ENCODE results near the gene SV2B.

The SV2B gene

DNA sequence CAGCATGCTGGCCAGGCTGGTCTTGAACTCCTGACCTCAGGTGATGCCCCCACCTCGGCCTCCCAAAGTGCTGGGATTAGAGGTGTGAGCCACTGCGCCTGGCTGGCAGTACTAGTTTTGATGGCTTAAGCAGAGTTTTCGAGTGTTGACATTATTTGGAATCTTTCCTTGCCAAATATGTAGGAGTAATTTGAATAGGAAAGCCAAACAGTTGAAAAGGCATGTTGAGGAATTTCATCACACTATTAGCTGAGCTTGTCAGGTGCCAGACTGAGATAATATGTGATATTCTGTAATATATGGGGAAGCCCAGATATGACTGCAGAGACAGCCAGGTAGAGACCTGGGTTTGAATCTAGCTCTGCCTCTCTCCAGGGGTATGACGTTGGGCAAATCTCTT lies 109.3 kb downstream of the SV2B start:
- TF ChIP-seq POLR2AphosphoS5 (IDR thresholded peaks at IDR 0.05; ENCODE audit: low read depth) = no peak
- TF ChIP-seq, protein P1, sequence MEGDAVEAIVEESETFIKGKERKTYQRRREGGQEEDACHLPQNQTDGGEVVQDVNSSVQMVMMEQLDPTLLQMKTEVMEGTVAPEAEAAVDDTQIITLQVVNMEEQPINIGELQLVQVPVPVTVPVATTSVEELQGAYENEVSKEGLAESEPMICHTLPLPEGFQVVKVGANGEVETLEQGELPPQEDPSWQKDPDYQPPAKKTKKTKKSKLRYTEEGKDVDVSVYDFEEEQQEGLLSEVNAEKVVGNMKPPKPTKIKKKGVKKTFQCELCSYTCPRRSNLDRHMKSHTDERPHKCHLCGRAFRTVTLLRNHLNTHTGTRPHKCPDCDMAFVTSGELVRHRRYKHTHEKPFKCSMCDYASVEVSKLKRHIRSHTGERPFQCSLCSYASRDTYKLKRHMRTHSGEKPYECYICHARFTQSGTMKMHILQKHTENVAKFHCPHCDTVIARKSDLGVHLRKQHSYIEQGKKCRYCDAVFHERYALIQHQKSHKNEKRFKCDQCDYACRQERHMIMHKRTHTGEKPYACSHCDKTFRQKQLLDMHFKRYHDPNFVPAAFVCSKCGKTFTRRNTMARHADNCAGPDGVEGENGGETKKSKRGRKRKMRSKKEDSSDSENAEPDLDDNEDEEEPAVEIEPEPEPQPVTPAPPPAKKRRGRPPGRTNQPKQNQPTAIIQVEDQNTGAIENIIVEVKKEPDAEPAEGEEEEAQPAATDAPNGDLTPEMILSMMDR (IDR thresholded peaks at IDR 0.05; ENCODE audit: insufficient read depth, low read length) = no peak
- TF ChIP-seq, protein P2, sequence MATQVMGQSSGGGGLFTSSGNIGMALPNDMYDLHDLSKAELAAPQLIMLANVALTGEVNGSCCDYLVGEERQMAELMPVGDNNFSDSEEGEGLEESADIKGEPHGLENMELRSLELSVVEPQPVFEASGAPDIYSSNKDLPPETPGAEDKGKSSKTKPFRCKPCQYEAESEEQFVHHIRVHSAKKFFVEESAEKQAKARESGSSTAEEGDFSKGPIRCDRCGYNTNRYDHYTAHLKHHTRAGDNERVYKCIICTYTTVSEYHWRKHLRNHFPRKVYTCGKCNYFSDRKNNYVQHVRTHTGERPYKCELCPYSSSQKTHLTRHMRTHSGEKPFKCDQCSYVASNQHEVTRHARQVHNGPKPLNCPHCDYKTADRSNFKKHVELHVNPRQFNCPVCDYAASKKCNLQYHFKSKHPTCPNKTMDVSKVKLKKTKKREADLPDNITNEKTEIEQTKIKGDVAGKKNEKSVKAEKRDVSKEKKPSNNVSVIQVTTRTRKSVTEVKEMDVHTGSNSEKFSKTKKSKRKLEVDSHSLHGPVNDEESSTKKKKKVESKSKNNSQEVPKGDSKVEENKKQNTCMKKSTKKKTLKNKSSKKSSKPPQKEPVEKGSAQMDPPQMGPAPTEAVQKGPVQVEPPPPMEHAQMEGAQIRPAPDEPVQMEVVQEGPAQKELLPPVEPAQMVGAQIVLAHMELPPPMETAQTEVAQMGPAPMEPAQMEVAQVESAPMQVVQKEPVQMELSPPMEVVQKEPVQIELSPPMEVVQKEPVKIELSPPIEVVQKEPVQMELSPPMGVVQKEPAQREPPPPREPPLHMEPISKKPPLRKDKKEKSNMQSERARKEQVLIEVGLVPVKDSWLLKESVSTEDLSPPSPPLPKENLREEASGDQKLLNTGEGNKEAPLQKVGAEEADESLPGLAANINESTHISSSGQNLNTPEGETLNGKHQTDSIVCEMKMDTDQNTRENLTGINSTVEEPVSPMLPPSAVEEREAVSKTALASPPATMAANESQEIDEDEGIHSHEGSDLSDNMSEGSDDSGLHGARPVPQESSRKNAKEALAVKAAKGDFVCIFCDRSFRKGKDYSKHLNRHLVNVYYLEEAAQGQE (IDR thresholded peaks at IDR 0.05; ENCODE audit: insufficient replicate concordance, low read depth) = no peak
- no peak for TF ChIP-seq SPI1 (IDR thresholded peaks at IDR 0.05; ENCODE audit: borderline replicate concordance, low read depth)
- no peak for TF ChIP-seq GABPA (IDR thresholded peaks at IDR 0.05; ENCODE audit: low read depth)
- Histone ChIP-seq H3K27me3 (ENCODE audit: insufficient read depth, poor library complexity, severe bottlenecking) (no peaks in the 10 kb centered on the region), H3K27ac (replicated peaks) (no peak overlapping the region), H3K4me3 (replicated peaks; ENCODE audit: insufficient read depth, low read length) (no peak overlapping the region)
- no peak for DNase-seq (ENCODE audit: low read depth in 1 of 2, low spot score in 1 of 2)

DNA sequence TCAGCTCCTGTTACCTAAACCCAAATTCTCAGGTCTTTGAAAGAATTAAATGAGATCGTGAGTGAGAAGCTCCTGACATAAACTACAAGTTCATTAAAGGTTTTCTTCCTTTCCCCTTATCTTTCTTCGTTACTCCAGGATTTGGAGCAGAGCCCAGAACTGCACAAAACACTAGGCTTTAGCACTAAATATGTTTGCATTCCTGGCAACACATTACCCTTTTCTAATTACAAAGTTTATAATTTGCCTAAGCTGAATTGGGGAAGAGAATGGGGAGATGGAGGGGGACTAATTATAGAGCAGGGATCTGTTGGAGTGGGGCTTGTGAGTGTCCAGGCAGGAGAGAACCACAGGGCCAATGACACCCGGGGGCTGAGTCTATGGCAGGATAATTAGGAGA lies 109.7 kb downstream of the SV2B start:
- H3K27me3 ChIP-seq (ENCODE audit: insufficient read depth, poor library complexity, severe bottlenecking) = no peaks in the 10 kb centered on the region
- no peak for TF ChIP-seq SPI1 (IDR thresholded peaks at IDR 0.05; ENCODE audit: borderline replicate concordance, low read depth)
- TF ChIP-seq POLR2AphosphoS5 (IDR thresholded peaks at IDR 0.05; ENCODE audit: low read depth) = no peak
- TF ChIP-seq GABPA (IDR thresholded peaks at IDR 0.05; ENCODE audit: low read depth) = no peak
- TF ChIP-seq, protein P1 (IDR thresholded peaks at IDR 0.05; ENCODE audit: insufficient read depth, low read length) = no peak
- TF ChIP-seq, protein P2 (IDR thresholded peaks at IDR 0.05; ENCODE audit: insufficient replicate concordance, low read depth) = no peak

DNA sequence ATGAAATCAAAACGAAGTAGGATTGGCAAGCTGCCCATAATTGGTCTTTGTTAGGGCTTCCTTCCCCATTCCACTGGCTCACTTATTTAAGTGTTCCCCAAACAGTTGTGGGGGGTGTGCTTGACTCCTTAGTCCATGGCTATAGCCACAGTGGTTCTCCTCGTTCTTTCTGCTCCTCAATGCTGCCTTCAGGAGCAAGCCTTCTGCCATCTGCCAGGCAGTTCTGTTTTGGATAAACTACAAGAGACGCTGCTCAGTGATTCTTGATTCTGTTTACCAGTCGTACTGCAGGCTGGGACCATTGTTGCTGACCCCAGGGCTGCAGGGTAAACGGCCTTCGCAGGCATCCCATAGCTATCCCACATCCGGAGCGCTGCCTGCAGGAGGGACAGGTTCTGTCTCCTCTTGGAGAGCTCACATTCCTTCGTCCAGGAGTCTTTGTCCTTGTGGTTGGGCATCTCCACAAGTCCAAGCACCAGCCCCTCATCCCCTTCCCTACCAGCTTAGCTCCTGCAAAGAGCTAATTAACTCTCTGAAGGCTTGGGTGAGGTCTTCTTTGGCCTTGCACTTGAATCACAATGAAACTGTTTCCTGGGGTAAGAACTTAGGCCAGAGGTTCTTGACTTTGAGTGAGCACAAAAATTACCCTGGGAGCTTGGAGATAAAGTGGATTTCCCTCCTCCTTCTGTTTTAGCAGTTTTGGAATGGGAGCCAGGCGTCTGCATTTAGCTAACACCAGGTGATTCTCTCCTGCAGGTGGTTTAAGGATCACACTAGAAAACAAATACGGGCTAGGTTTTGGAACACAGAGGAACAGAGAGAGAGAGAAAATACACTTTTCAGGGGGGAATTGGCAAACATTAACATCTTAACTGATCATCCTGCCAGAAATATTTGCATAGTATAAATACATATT lies 114.9 kb downstream of the SV2B start:
- H3K27me3 ChIP-seq (ENCODE audit: insufficient read depth, poor library complexity, severe bottlenecking) = peaks cover under 1% of the 10 kb centered on the region
- no peak for DNase-seq (ENCODE audit: low read depth in 1 of 2, low spot score in 1 of 2)
- no peak overlapping the region for H3K4me3 ChIP-seq (replicated peaks; ENCODE audit: insufficient read depth, low read length)
- H3K27ac ChIP-seq (replicated peaks) = no peak overlapping the region
- TF ChIP-seq, protein P1 (IDR thresholded peaks at IDR 0.05; ENCODE audit: insufficient read depth, low read length) = no peak
- TF ChIP-seq GABPA (IDR thresholded peaks at IDR 0.05; ENCODE audit: low read depth) (no peak), POLR2AphosphoS5 (IDR thresholded peaks at IDR 0.05; ENCODE audit: low read depth) (no peak), SPI1 (IDR thresholded peaks at IDR 0.05; ENCODE audit: borderline replicate concordance, low read depth) (no peak)
- TF ChIP-seq, protein P2 (IDR thresholded peaks at IDR 0.05; ENCODE audit: insufficient replicate concordance, low read depth) = no peak

More for the DNA sequence above, 109.7 kb downstream of the SV2B start:
- DNase-seq (ENCODE audit: low read depth in 1 of 2, low spot score in 1 of 2) = no peak
- Histone ChIP-seq H3K27ac (replicated peaks) (no peak overlapping the region), H3K4me3 (replicated peaks; ENCODE audit: insufficient read depth, low read length) (no peak overlapping the region)

Measured in HL-60 (cell line).